Keratinocyte (primary cell): ENCODE measurements around the gene LDLRAD4.

Experiments
- CTCF ChIP-seq, 3 experiments: IDR thresholded peaks in 1 of 3; conservative IDR thresholded peaks in 1 of 3; optimal IDR thresholded peaks in 1 of 3; 2 replicates in 2 of 3; 3 replicates in 1 of 3; pipeline versions ENCODE3 to v1.5.1; 2011; ENCODE audit warnings: low read length in 3 of 3, mild to moderate bottlenecking in 3 of 3, moderate library complexity in 2 of 3, control low read depth in 1 of 3, inconsistent platforms in 1 of 3; ENCODE audit not compliant: insufficient read depth in 2 of 3; ENCODE audit errors: extremely low read depth in 1 of 3
- EZH2 ChIP-seq: IDR thresholded peaks from one replicate; pipeline ENCODE4 v1.6.1; 2012; ENCODE audit warnings: inconsistent platforms, mild to moderate bottlenecking, low read length, moderate library complexity

GRCh38 chr18:13289481-13290205 lies 71.1 kb downstream of the LDLRAD4 start:
- TF ChIP-seq CTCF (optimal IDR thresholded peaks at IDR 0.05 in 1 of 3, IDR thresholded peaks at IDR 0.05 in 1 of 3, conservative IDR thresholded peaks at IDR 0.05 in 1 of 3; ENCODE audit: extremely low read depth in 1 of 3, insufficient read depth in 2 of 3, low read length in 3 of 3) (no peak), EZH2 (no peak)
